ENCODE data around the gene CELF1. TPM values are rescaled to one million over a fixed set of nuclear protein-coding genes. Genes with fewer than 3 reads are reported as not detected.

CELF1 gene
- total and polyA plus RNA-seq, 11 donors: 27.3 to 111 (median 85.5) TPM

DNA sequence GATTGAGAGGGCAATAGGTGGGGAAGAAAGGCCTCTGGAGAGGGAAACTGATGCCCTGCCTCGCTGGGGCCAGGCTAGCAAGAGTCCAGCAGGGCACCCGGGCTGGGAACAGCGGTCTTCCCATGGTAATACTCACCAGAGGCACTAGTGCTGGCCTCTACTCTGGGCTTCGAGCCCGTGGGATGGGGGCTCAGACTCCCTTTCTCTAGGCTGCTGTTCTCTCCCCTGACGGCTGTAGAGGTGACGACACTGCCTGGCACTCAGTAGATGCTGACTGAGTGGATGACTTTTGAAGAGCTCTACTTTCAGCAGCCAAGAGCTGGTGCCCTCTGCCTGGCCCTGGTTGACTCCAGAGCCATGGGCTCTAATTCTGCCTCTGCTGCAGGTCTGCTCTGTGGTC lies 42.1 kb upstream of the CELF1 start:
- Histone ChIP-seq H3K4me1 (peaks cover 0 to 30% (median 6%) of the 10 kb centered on the region in 12 donors), H3K27me3 (peaks cover 0 to 38% (median 28%) of the 10 kb centered on the region in 9 donors), H3K27ac (no peak overlapping the region), H3K4me3 (no peak overlapping the region), H3K9me3 (no peaks in the 10 kb centered on the region), H3K36me3 (no peaks in the 10 kb centered on the region)
- peak in 4 of 5 donors; percentile 44 to 81 (median 67) for DNase-seq
- peak; percentile 85 to 92 (median 88) for ATAC-seq
- TF ChIP-seq POLR2A (IDR thresholded peaks at IDR 0.05): no peak
- TF ChIP-seq, protein P1, sequence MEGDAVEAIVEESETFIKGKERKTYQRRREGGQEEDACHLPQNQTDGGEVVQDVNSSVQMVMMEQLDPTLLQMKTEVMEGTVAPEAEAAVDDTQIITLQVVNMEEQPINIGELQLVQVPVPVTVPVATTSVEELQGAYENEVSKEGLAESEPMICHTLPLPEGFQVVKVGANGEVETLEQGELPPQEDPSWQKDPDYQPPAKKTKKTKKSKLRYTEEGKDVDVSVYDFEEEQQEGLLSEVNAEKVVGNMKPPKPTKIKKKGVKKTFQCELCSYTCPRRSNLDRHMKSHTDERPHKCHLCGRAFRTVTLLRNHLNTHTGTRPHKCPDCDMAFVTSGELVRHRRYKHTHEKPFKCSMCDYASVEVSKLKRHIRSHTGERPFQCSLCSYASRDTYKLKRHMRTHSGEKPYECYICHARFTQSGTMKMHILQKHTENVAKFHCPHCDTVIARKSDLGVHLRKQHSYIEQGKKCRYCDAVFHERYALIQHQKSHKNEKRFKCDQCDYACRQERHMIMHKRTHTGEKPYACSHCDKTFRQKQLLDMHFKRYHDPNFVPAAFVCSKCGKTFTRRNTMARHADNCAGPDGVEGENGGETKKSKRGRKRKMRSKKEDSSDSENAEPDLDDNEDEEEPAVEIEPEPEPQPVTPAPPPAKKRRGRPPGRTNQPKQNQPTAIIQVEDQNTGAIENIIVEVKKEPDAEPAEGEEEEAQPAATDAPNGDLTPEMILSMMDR (IDR thresholded peaks at IDR 0.05): no peak
- intact Hi-C loops (cut with DNase I): no loop called here
- 42 to 62% (median 43%) methylated on average over 7 of the region's 7 CpGs for WGBS, 4 donors

DNA sequence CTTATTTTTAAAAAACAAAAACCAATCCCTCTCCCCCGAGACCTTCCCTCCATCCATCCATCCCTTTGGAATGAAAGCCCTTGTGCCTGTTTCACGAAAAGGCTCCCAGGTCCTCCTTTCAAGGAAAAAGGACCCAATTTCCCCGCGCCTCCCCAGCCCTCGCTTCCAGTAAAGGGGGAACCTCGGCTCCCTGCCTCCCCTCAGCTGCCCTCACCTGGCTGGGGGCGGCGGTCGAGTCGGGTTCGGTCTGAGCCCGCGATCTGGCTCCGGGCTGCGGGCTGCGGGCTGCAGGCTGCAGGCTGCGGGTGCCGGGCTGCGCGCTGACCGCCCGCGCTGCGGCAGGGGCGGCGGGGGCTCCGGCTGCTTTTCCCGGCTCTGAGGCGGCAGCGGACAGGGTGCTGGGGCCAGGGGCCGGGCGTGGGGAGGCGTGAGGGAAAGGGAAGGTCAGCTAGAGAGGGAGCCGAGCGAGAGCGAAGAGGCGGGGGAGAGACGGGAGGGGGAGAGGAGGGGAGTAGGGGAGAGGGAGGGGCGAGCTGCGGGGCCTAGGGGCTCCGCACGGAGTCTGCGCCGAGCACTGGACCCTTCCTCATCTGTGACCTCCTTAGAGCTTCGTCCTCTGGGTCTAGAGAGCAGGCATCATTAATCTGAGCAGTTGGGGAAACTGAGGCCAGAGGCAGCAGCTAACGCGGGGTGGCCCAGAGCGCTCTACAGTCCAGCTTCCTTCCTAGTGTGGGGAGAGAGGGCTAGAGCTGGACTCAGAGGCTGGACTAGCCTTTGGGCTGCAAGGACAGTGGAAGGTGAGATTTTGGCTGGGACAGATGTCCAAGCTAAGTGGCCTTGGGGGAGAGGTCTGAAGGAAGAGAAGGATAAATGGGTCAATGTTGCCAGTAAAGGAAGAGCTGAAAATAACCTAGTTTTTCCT lies 41.3 kb upstream of the CELF1 start, which contains the start of gene C1QTNF4:
TSS of gene C1QTNF4 (minus strand) at position 478 of the 922 bp plus-strand sequence. CDS start 3,601 bp downstream, outside the sequence.
- intact Hi-C loops (cut with DNase I): no loop called here
- no peak for ATAC-seq

DNA sequence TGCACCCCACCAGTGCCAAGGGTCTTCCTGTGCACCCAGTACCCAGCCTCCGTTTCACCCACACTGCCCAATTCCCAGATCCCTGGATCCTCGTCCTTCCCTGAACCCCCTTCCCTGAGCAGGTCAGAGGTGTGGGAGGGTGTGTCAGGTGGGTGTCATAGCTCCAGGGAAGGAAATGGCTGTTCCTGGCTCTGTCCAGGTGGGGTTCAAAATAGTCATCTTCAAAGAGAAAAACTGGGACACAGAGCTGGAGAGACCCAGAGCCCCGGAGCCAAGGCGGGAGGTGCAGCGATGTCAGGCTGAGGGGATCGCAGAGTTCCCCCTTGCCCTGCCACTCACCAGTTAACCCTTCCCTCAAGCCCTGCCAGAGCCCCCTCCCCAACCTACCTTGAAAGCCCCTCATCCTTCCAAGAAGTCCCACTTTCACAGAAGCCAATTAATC lies 40.6 kb upstream of the CELF1 start:
- H3K36me3 ChIP-seq: no peaks in the 10 kb centered on the region
- 7 to 18% (median 15%) methylated on average over 6 of the region's 6 CpGs for WGBS, 4 donors
- H3K4me3 ChIP-seq: peak overlapping the region in 1 of 12 donors; percentile 35
- no peak for TF ChIP-seq POLR2A (IDR thresholded peaks at IDR 0.05)
- TF ChIP-seq, protein P1 (IDR thresholded peaks at IDR 0.05): no peak
- no peaks in the 10 kb centered on the region for H3K9me3 ChIP-seq
- intact Hi-C loops (cut with DNase I): no loop called here
- H3K27me3 ChIP-seq: peaks cover 0 to 46% (median 28%) of the 10 kb centered on the region in 9 donors
- no peak overlapping the region for H3K27ac ChIP-seq
- ATAC-seq (no peak), DNase-seq (no peak)
- peaks cover 0 to 30% (median 6%) of the 10 kb centered on the region in 12 donors for H3K4me1 ChIP-seq

More for the DNA sequence above, 41.3 kb upstream of the CELF1 start, which contains the start of gene C1QTNF4:
- no peak within 1 kb of the TSS for H3K27ac ChIP-seq
- peaks cover 0 to 46% (median 28%) of the 10 kb centered on the region in 9 donors for H3K27me3 ChIP-seq
- TF ChIP-seq POLR2A (IDR thresholded peaks at IDR 0.05): no peak
- TF ChIP-seq, protein P1 (IDR thresholded peaks at IDR 0.05): no peak
- no peaks in the 10 kb centered on the region for H3K9me3 ChIP-seq
- DNase-seq: no peak
- H3K4me1 ChIP-seq: peaks cover 0 to 30% (median 6%) of the 10 kb centered on the region in 12 donors
- H3K36me3 ChIP-seq: no peaks in the 10 kb centered on the region
- WGBS, 4 donors: 3 to 7% (median 5%) methylated on average over 26 to 48 of the region's 48 CpGs
- peak within 1 kb of the TSS in 7 of 12 donors; percentile 12 to 44 (median 35) for H3K4me3 ChIP-seq

DNA sequence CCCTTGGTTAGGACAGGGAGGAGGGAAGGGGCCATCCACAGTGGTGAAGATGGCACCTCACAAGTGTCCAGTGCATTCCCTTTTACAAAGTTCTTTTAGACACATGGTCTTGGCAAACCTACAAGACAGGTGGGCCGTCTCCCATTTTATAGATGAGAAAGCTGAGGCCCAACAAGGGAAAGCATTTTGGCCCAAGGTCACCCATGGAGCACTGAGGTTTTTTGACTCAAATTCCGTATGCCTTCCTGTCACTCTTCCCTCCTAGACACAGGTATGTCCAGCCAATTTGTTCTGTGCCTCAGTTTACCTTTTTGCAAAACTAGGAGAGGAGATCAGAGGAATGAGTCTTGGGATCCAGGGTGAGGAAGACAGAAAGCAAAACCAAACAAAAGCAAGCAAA lies 40.0 kb upstream of the CELF1 start:
- peaks cover 0 to 46% (median 28%) of the 10 kb centered on the region in 9 donors for H3K27me3 ChIP-seq
- 81 to 88% (median 83%) methylated on average over 2 of the region's 2 CpGs for WGBS, 4 donors

More for the DNA sequence above, 40.0 kb upstream of the CELF1 start:
- DNase-seq: no peak
- no peaks in the 10 kb centered on the region for H3K36me3 ChIP-seq
- H3K4me3 ChIP-seq: no peak overlapping the region
- intact Hi-C loops (cut with DNase I): no loop called here
- no peak for ATAC-seq
- H3K9me3 ChIP-seq: no peaks in the 10 kb centered on the region
- TF ChIP-seq, protein P1 (IDR thresholded peaks at IDR 0.05): no peak
- no peak for TF ChIP-seq POLR2A (IDR thresholded peaks at IDR 0.05)
- H3K27ac ChIP-seq: no peak overlapping the region
- H3K4me1 ChIP-seq: peaks cover 0 to 30% (median 6%) of the 10 kb centered on the region in 12 donors
